SU-DHL-6 (cell line): Measurements from ENCODE around the gene DYSF.
"Not testable (repeated sequence)": the region's sequence is repeated elsewhere in the genome, so short reads cannot be mapped to it uniquely, and the experiment has no call there.

Experiments used
- H2AFZ ChIP-seq: fragments of 200-600 bp; sonication (generic); 2 replicates; pipeline ENCODE4 v1.6.1; 2014; ENCODE audit warnings: low read depth, mild to moderate bottlenecking, moderate library complexity, mixed read lengths, antibody characterized with exemption, low read length; ENCODE audit not compliant: severe bottlenecking
- H3F3A ChIP-seq: fragments of 200-600 bp; shearing (Covaris generic); 2 replicates; pipeline ENCODE4 v1.6.0; 2016; ENCODE audit warnings: antibody characterized with exemption, mild to moderate bottlenecking; ENCODE audit not compliant: insufficient read depth
- H3K27ac ChIP-seq: fragments of 200-600 bp; sonication (generic); 2 replicates; pipeline ENCODE4 v1.5.1; 2016; ENCODE audit warnings: low read depth, mild to moderate bottlenecking, low read length, moderate library complexity, mixed read lengths
- H3K27me3 ChIP-seq: fragments of 200-600 bp; sonication (generic), shearing (Covaris generic); 2 replicates; pipeline ENCODE4 v1.6.0; 2014; ENCODE audit warnings: mild to moderate bottlenecking, low read length
- H3K36me3 ChIP-seq: fragments of 200-600 bp; sonication (generic); 2 replicates; pipeline ENCODE4 v1.6.1; 2014; ENCODE audit warnings: mild to moderate bottlenecking, low read length, mixed read lengths
- H3K4me2 ChIP-seq: fragments of 300-600, 200-600 bp; shearing (Covaris generic), sonication (generic); 2 replicates; pipeline ENCODE4 v1.6.0; 2014; ENCODE audit warnings: low read length, low read depth, mild to moderate bottlenecking; ENCODE audit not compliant: poor library complexity, severe bottlenecking
- H3K4me3 ChIP-seq: fragments of 200-600 bp; sonication (generic); 2 replicates; pipeline ENCODE4 v1.5.1; 2014; ENCODE audit warnings: antibody characterized with exemption, low read length, mild to moderate bottlenecking, mixed read lengths; ENCODE audit not compliant: insufficient read depth, poor library complexity, severe bottlenecking
- H3K79me2 ChIP-seq: fragments of 200-600 bp; sonication (generic); 2 replicates; pipeline ENCODE4 v1.6.1; 2014; ENCODE audit warnings: mild to moderate bottlenecking, low read length, moderate library complexity; ENCODE audit not compliant: insufficient read depth
- H3K9ac ChIP-seq: fragments of 200-600 bp; sonication (generic); 2 replicates; pipeline ENCODE4 v1.7.0; 2014; ENCODE audit warnings: mild to moderate bottlenecking, low read length
- H3K9me2 ChIP-seq: fragments of 200-600 bp; sonication (generic); replicated peaks from 2 replicates; pipeline ENCODE4 v1.6.1; 2014; ENCODE audit warnings: low read length; ENCODE audit not compliant: insufficient read depth
- H3K9me3 ChIP-seq: fragments of 200-600 bp; sonication (generic); 2 replicates; pipeline ENCODE4 v1.6.1; 2014; ENCODE audit warnings: low read length, mixed read lengths; ENCODE audit not compliant: insufficient read depth
- H4K20me1 ChIP-seq: fragments of 200-600 bp; sonication (generic); 2 replicates; pipeline ENCODE4 v1.6.1; 2014; ENCODE audit warnings: low read depth, mild to moderate bottlenecking, antibody characterized with exemption, low read length, moderate library complexity, mixed read lengths
- CTCF ChIP-seq: fragments of 200-600 bp; sonication (generic); IDR thresholded peaks from one replicate; pipeline ENCODE4 v1.5.1; 2017; ENCODE audit warnings: antibody characterized with exemption, mild to moderate bottlenecking, low read length, moderate library complexity; ENCODE audit not compliant: insufficient read depth, poor library complexity, severe bottlenecking
- EZH2phosphoT487 ChIP-seq: fragments of 200-600 bp; sonication (generic), shearing (Covaris generic); conservative IDR thresholded peaks from 2 replicates; pipeline ENCODE4 v1.6.1; 2018; ENCODE audit warnings: mild to moderate bottlenecking, antibody characterized with exemption, low read length, moderate library complexity, mixed read lengths

DYSF gene

DNA sequence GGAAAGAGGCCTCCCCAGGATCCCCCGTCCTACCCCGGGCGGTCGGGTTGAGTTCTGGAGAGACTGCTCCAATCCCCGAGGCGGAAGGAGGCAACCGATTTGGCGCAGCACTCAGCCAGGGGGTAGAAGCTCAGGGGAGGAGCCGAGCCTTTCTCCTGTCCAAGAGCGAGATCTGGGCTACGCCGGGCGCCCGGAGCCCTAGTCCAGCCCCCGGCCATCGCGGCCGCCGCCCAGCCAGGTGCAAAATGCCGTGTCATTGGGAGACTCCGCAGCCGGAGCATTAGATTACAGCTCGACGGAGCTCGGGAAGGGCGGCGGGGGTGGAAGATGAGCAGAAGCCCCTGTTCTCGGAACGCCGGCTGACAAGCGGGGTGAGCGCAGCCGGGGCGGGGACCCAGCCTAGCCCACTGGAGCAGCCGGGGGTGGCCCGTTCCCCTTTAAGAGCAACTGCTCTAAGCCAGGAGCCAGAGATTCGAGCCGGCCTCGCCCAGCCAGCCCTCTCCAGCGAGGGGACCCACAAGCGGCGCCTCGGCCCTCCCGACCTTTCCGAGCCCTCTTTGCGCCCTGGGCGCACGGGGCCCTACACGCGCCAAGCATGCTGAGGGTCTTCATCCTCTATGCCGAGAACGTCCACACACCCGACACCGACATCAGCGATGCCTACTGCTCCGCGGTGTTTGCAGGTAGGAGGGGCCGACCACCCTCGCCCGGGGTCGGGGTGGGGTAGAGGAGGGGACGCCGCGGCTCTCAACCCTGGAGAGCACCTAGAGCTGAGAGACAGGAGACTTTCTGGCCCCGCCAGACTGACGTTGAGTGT lies at the start of gene DYSF:
Gene DYSF (plus strand): TSS at position 158 of the 817 bp plus-strand sequence.
- no peak within 1 kb of the TSS for H3K4me3 ChIP-seq
- H3K27ac ChIP-seq, result no peak within 1 kb of the TSS

DNA sequence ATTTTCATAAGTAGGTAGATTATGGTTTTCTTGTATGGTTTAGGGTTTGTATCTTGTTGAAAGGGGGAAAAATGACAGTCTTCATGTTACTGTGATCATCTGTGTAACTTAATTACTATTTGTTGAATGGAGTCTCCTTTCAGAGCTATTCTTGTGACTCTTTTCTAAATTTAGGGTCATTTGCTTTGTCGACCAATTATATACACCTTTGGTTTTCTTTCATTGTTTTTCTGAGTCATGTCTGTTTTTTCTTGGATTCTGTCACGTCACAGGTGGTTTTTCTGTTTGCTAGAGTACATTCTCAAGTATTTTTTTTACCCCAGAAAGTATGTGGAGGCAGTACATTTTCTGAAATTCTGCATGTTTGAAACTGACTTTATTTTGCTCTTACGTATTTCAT lies 43.8 kb upstream of the DYSF start:
- Histone ChIP-seq H3K9me3 (no peaks in the 10 kb centered on the region), H3K4me2 (no peak overlapping the region), H2AFZ (no peak overlapping the region), H3K4me3 (no peak overlapping the region), H3F3A (peaks cover 3% of the 10 kb centered on the region), H4K20me1 (no peaks in the 10 kb centered on the region), H3K9me2 (no peaks in the 10 kb centered on the region), H3K36me3 (peaks cover 58% of the 10 kb centered on the region), H3K27me3 (no peaks in the 10 kb centered on the region), H3K9ac (no peak overlapping the region), H3K27ac (no peak overlapping the region), H3K79me2 (no peaks in the 10 kb centered on the region)
- TF ChIP-seq CTCF (no peak), EZH2phosphoT487 (no peak)

More for the DNA sequence above, at the start of gene DYSF:
- Histone ChIP-seq H3F3A (no peaks in the 10 kb centered on the region), H3K9me2 (no peaks in the 10 kb centered on the region), H3K36me3 (no peaks in the 10 kb centered on the region), H2AFZ (no peak within 1 kb of the TSS), H3K79me2 (no peaks in the 10 kb centered on the region), H4K20me1 (no peaks in the 10 kb centered on the region), H3K9me3 (no peaks in the 10 kb centered on the region), H3K9ac (no peak within 1 kb of the TSS), H3K27me3 (no peaks in the 10 kb centered on the region), H3K4me2 (no peak within 1 kb of the TSS)
- TF ChIP-seq CTCF (no peak), EZH2phosphoT487 (no peak)

DNA sequence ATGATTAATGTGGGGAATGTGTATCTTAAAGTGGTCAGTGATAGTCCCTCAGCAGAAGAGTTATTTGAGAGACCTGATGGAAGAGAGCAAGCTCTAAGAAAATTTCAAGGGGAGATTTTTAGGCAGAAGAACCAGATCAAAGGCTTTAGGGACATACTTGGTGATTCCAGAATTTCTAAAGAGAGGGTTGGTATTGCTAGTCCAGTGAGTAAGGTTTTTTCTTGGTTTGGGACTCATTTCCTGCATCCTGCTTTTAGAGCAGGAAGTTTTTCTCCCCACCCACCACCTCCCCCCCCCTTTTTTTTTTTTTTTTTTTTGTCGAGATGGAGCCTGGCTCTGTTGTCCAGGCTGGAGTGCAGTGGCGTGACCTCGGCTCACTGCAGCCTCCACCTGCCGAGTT lies 42.7 kb upstream of the DYSF start:
- Histone ChIP-seq H3K79me2 (no peaks in the 10 kb centered on the region), H3K9me2 (no peaks in the 10 kb centered on the region), H3F3A (peaks cover 3% of the 10 kb centered on the region), H3K4me2 (no peak overlapping the region), H3K4me3 (no peak overlapping the region), H2AFZ (no peak overlapping the region), H3K27ac (no peak overlapping the region), H3K9ac (no peak overlapping the region), H3K27me3 (no peaks in the 10 kb centered on the region), H3K36me3 (peaks cover 47% of the 10 kb centered on the region), H3K9me3 (no peaks in the 10 kb centered on the region), H4K20me1 (no peaks in the 10 kb centered on the region)
- TF ChIP-seq EZH2phosphoT487 (no peak), CTCF (no peak)

- H3K9ac ChIP-seq, H3K27ac ChIP-seq, H3F3A ChIP-seq, H3K4me3 ChIP-seq, H3K9me3 ChIP-seq, H3K27me3 ChIP-seq, H2AFZ ChIP-seq, H3K4me2 ChIP-seq, H4K20me1 ChIP-seq, H3K79me2 ChIP-seq, H3K9me2 ChIP-seq: not testable (repeated sequence)
- H3K36me3 ChIP-seq, result peaks cover 13% of the 10 kb centered on the region; the same call in 1 of the 2 replicates
Observed at GRCh38 chr2:71416866-71417265, 36.5 kb upstream of the DYSF start.
